Activated T-cell treated with anti-CD3 and anti-CD28 coated beads, Interleukin-2, amount 50 U/mL, for 4 hours (primary cell): ENCODE results near the gene LRRC46. TPM values are rescaled to one million over a fixed set of nuclear protein-coding genes. Genes with fewer than 3 reads are reported as not detected.
A peak's percentile ranks its signal among the peaks of the same experiment; 100 is the strongest.

Experiments
- ATAC-seq, 2 donors: fragments of 200-7000 bp; cut with Tn5 transposase; one replicate each; pipeline ENCODE4 v1.10.0; 2021
- DNase-seq: peaks from one replicate; pipeline ENCODE4 v3.0.0-alpha.2; 2020
- H3K27me3 Mint-ChIP-seq: one replicate; pipeline ENCODE4 v1.8.0; 2021; ENCODE audit warnings: low read depth, mixed read lengths
- H3K36me3 Mint-ChIP-seq: one replicate; pipeline ENCODE4 v1.8.0; 2022; ENCODE audit warnings: mixed read lengths; ENCODE audit not compliant: insufficient read depth
- H3K4me1 Mint-ChIP-seq: one replicate; pipeline ENCODE4 v1.8.0; 2021; ENCODE audit warnings: low read depth, mixed read lengths
- H3K4me3 Mint-ChIP-seq: one replicate; pipeline ENCODE4 v1.8.0; 2021; ENCODE audit warnings: mild to moderate bottlenecking, moderate library complexity, mixed read lengths
- H3K9me3 Mint-ChIP-seq: one replicate; pipeline ENCODE4 v1.8.0; 2021; ENCODE audit warnings: mixed read lengths
- total RNA-seq, 3 donors: library from RNA; stranded (reverse); gene quantifications; one replicate each; pipeline ENCODE4 v1.2.1, GENCODE V29; 2021

The LRRC46 gene
- total RNA-seq, 3 donors from 2014 or later, result 0.27 to 0.63 (median 0.29) TPM

DNA sequence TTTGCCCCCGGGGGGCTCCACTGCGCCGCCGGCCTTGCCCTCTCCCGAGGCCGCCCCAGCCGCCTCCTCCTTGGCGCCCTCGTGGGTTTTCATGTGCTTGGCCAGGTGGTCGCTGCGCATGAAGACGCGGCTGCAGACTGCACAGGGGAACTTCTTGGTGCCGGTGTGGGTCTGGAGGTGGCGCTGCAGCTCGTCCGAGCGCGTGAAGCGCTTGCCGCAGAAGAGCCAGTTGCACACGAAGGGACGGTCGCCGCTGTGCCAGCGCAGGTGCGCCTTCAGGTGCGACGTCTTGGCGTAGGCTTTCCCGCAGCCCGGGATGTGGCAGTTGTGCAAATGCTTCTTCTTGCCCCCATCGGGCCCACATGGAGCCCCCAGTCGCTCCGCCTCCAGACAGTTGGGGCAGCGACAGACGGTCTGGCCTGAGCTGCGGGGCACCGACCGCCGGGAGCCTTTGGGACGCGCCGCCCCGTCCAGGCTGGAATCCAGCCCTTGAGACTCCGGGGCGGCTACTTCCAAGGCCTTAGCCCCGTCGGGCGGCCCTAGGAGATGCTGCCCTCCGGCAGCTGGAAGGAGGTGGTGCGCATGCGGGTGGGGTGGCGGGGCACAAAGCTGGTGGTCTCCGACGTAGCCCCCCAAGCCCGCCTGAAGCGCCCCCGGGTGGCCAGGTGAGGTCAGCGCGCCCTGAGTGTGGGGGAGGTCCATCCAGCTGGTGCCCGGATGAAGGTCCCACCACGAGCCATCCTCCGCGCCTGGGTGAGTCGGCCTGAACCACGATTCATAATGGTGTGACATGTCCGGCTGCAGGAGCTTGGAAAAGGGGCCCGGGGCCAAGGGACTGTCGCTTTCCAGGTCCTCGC, 16.1 kb downstream of the LRRC46 start:
- Mint-ChIP-seq H3K4me1 (peaks cover 24% of the 10 kb centered on the region), H3K4me3 (no peak overlapping the region), H3K9me3 (no peaks in the 10 kb centered on the region), H3K27me3 (peaks cover 67% of the 10 kb centered on the region), H3K36me3 (no peaks in the 10 kb centered on the region)
- ATAC-seq, result peak in 1 of 2 donors; percentile 19
- DNase-seq, result no peak

DNA sequence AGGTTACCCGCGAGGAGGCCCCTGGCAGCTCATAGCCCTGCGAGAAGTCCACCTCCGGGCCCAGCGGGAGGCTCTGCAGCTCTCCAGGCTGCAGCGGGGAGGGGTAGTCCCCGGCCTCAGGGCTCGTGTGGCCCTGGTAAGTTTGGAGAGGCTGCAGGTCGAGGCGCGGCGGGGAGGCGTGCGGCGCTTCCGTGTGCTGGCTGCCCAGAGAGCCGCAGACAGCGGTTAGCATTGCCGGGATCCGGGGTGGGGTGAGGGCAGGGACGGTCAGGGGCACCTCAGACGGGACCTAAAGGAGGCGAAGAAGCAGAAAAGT, 16.7 kb downstream of the LRRC46 start:
- Mint-ChIP-seq H3K4me1 (peaks cover 20% of the 10 kb centered on the region), H3K4me3 (no peak overlapping the region), H3K36me3 (no peaks in the 10 kb centered on the region), H3K9me3 (no peaks in the 10 kb centered on the region), H3K27me3 (peaks cover 73% of the 10 kb centered on the region)
- DNase-seq, result no peak
- no peak for ATAC-seq

DNA sequence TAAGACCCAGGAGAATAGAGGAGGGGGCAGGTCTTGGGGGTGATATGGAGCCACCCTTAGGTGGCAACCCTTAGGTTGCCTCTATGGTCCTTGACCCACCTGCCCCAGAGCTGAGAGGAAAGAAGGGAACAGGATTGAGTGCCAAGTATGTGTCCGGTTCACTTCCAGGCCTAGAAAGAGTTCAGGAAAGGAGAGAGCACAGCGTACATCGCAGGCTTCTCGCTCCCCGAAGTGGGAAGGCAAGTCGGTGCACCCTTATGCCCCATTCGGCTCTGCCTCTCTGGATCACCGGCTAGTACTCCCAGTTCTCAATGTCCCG, 18.9 kb downstream of the LRRC46 start:
- Mint-ChIP-seq H3K36me3 (no peaks in the 10 kb centered on the region), H3K4me1 (peaks cover 20% of the 10 kb centered on the region), H3K9me3 (no peaks in the 10 kb centered on the region), H3K27me3 (peaks cover 85% of the 10 kb centered on the region), H3K4me3 (peak overlapping the region; percentile 51)
- DNase-seq (no peak), ATAC-seq (no peak)

DNA sequence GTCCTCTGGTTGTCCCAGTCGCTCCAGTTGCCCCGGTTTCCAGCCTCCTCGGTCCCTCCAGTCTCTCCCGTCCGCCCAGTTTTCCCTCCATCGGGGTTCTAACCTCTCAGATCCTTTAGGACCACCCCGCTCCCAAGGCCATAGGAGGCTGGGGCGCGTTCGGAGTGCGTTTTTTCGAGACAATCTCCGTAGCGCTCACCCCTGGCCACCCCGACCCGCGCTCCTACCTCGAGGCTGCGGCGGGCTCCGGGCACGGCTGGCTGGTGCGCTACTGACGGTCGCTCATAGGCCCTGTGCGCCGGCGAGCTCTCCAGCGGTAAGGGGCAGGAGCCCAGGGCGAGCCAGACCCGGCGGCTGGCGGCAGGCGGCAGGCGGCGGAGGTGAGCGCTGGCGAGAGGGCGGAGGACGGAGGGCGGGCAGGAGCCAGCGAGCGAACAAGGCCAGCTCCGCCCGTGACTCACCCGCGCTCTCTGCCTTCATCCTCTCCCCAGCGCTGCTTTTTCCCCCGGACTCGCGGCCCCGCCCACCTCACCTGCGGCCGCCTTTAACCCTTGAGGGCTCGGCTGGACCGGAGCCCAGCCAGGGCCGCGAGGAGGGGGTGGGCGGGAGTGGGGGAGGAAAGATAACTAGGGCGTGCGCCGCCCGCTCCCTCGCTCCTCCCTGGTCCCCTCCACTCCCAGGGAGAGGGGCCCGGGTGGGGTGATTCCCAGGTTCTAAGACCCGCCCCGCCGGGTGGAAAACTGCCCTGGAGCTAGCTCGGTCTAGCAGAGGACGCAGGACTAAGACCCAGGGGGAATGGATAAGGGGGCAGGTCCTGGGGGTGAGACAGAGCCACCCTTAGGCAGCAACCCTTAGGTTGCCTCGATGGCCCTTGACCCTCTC, 19.5 kb downstream of the LRRC46 start, which contains the start of gene SP6:
Gene SP6 (minus strand): TSS at position 472 of the 882 bp plus-strand sequence. CDS start 2,734 bp downstream, outside the sequence.
- ATAC-seq (peak; percentile 91), DNase-seq (peak; percentile 69)
- Mint-ChIP-seq H3K27me3 (peaks cover 85% of the 10 kb centered on the region), H3K4me1 (peaks cover 20% of the 10 kb centered on the region), H3K4me3 (peak within 1 kb of the TSS; percentile 51), H3K36me3 (no peaks in the 10 kb centered on the region), H3K9me3 (no peaks in the 10 kb centered on the region)

DNA sequence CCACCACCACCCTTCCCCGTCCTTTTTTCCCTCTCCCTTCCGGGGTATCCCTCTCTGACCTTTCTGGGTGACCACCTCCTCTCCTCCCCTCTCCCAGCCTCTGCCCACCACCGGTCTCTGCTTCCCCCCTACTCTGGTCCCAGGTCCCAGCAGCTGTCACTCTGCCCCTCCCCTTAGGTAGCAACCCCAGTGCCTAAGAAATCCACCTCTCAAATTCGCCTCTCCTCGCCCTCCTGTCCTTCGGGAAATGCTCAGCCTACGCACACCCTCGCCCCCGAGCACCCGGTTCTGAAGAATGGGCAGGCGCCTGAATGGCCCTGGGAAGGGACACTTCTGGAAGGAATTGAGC, 20.3 kb downstream of the LRRC46 start:
- H3K27me3 Mint-ChIP-seq, result peaks cover 77% of the 10 kb centered on the region
- ATAC-seq (no peak), DNase-seq (no peak)
- H3K36me3 Mint-ChIP-seq, result no peaks in the 10 kb centered on the region
- H3K9me3 Mint-ChIP-seq, result no peaks in the 10 kb centered on the region
- H3K4me3 Mint-ChIP-seq, result peak overlapping the region; percentile 11
- peaks cover 20% of the 10 kb centered on the region for H3K4me1 Mint-ChIP-seq

DNA sequence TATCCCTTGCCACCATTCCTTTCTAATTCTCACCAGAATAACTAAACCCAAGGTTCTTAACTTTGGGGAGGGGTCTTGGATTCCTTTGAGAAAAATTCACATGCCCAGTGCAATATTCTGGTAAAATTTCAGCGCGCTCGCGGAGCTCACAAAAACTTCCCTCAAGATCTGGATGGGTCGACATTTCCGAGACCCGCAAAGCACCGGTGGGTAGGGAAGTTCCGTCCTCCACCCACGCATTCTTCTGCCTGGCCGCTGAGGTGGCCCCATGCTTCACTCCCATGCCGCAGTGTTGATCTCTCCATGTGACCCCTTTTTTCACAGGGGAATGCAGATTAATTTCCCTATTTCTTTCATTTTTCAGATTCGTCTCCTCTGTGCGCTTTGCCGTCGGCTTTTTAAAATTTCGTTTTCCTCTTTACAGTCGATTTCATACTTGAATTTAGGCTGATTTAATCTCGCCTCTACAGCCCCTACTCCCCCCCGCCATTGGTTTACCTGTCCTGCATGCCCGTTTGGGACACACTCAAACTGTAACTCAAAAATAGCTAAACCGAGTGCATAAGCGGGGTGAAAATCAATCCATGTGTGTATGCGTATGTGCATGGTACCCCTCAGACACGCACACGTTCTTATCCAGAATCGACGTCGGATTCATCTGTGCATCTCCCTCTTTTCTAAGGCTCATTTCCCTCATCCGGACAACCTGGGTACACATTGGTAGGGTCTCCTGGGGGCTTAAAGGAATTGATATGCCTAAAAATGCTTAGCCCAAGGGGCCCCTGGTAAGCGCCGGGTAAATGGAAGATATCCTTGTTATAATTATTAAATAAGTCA, 20.9 kb downstream of the LRRC46 start:
- peak overlapping the region; percentile 11 for H3K4me3 Mint-ChIP-seq
- no peak for DNase-seq
- peaks cover 71% of the 10 kb centered on the region for H3K27me3 Mint-ChIP-seq
- peaks cover 16% of the 10 kb centered on the region for H3K4me1 Mint-ChIP-seq
- H3K36me3 Mint-ChIP-seq, result no peaks in the 10 kb centered on the region
- no peak for ATAC-seq
- H3K9me3 Mint-ChIP-seq, result no peaks in the 10 kb centered on the region

DNA sequence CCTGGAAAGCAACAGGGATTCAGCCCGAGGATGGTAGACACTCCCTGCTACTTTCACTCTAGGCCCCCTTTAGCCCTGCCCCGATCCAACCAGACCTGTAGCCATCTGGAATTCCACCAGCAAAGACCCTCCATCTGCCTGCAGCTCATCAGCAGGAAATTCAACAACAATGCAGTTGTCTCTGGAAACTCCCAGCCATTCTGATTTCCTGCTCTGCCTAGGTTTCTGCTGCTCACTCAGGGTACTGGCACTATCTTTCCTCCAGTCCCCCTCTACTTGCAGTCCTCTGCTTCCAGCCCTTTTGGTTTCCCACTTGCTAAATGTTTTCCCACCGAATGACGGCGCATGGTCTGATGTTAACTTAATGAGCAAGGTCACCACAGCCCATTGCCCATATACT, 22.1 kb downstream of the LRRC46 start:
- Mint-ChIP-seq H3K27me3 (peaks cover 65% of the 10 kb centered on the region), H3K36me3 (no peaks in the 10 kb centered on the region), H3K4me3 (no peak overlapping the region), H3K4me1 (peaks cover 16% of the 10 kb centered on the region), H3K9me3 (no peaks in the 10 kb centered on the region)
- DNase-seq (no peak), ATAC-seq (no peak)

DNA sequence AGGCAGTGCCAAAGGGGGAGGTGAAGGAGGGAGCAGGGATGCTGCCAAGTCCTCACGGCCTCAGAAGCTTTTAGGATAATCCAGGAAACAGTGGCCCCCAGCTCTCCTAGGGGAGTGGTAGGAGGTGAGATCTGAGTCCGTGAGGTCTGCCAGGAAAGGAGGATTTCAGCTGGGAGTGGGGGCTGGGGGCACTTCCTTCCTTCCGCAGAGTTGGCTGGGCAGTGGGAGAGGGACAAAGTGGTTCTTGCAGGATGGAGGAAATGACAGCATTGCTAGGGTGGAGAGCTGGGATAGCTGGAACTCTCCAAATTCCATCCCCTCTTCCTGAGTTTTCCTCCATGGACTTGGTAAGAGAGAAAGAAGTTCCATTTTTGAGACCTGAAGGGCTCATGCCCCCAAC, 24.3 kb downstream of the LRRC46 start:
- no peak for ATAC-seq
- no peaks in the 10 kb centered on the region for H3K36me3 Mint-ChIP-seq
- no peak for DNase-seq
- H3K27me3 Mint-ChIP-seq, result peaks cover 57% of the 10 kb centered on the region
- no peak overlapping the region for H3K4me3 Mint-ChIP-seq
- peaks cover 11% of the 10 kb centered on the region for H3K4me1 Mint-ChIP-seq
- H3K9me3 Mint-ChIP-seq, result no peaks in the 10 kb centered on the region

DNA sequence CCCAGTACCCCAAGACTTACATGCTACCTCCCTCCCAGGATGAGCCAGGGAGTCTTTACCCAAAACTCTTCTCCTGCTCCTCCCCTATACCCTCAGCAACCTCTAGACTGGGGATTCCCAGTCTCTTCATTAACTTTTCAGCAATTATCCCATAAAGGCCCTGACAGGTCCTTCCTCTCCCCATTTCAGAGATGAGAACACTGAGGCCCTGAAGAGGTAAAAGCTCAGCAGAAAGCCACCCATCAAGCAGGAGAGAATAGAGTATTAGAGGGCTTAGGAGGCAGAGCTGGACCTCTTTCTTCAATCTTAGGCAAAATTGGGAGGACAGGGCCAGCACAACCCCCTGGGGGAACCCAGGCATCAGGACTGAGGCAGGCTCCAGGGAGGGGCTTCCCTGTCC, 25.4 kb downstream of the LRRC46 start:
- DNase-seq, result no peak
- H3K4me1 Mint-ChIP-seq, result peaks cover 7% of the 10 kb centered on the region
- no peaks in the 10 kb centered on the region for H3K9me3 Mint-ChIP-seq
- no peak for ATAC-seq
- no peaks in the 10 kb centered on the region for H3K36me3 Mint-ChIP-seq
- peaks cover 54% of the 10 kb centered on the region for H3K27me3 Mint-ChIP-seq
- H3K4me3 Mint-ChIP-seq, result no peak overlapping the region

DNA sequence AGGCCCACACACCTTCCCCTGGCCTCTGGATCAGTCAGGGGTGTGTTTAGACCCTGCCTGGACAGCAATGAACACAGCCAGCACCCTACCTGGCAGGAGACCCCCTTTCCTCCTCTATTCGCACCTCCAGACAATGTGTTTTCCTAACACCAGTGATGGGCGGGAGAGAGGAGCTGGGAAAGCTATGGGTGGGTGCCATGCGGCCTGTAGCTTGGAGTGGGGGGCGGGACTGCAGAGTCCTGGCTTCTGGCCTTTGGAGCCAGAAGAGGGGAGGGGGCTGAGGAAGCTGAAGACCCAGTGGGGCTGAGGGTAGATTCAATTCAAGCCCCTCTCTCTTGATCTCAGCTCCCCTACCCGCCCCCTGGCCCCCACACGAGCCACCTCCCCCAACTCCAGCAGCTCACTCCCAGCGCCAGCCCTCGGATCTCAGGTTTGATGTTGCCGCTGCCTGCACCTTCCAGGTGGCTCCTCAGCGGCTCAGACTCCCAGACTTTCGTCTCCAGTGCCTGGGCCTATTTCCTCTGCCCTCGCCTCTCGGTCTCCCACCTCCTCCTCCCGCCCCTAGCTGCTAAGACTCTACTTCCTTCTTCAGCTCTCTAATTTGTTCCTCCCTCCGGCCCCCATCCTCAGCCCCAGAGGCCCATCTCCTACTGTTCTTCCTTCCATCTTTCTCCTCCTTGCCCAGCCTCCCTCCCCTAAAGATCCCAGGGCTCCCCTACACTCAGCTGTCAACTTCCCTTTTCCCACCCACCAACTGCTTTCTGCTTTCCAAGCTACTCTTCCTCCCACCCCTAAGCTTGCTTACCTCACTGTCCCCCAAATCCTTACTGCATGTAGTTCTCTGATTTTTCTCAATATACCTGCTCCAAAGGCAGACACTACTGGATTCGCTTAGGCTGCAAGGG, 26.3 kb downstream of the LRRC46 start:
- Mint-ChIP-seq H3K36me3 (no peaks in the 10 kb centered on the region), H3K9me3 (no peaks in the 10 kb centered on the region), H3K4me3 (no peak overlapping the region), H3K27me3 (peaks cover 45% of the 10 kb centered on the region), H3K4me1 (no peaks in the 10 kb centered on the region)
- DNase-seq (no peak), ATAC-seq (no peak)

DNA sequence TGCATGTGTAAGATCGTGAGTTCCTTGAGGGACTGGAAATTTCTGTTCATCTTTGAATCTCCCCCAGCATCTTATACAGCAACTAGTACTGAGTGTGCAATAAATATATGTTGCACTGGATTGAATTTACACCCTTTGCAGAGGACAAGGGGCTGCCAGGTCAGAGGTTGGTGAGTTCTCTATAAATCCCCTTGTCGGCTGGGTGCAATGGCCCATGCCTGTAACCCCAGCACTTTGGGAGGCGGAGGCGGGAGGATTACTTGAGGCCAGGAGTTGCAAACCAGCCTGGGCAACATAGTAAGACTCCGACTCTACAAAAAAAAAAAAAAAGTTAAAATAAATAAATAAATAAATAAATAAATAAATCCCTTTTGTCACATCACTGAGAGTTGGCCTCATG, 28.9 kb downstream of the LRRC46 start:
- ATAC-seq, result no peak
- H3K4me3 Mint-ChIP-seq, result no peak overlapping the region
- H3K9me3 Mint-ChIP-seq, result no peaks in the 10 kb centered on the region
- DNase-seq, result no peak
- no peaks in the 10 kb centered on the region for H3K36me3 Mint-ChIP-seq
- H3K27me3 Mint-ChIP-seq, result peaks cover 19% of the 10 kb centered on the region
- peaks cover 11% of the 10 kb centered on the region for H3K4me1 Mint-ChIP-seq

DNA sequence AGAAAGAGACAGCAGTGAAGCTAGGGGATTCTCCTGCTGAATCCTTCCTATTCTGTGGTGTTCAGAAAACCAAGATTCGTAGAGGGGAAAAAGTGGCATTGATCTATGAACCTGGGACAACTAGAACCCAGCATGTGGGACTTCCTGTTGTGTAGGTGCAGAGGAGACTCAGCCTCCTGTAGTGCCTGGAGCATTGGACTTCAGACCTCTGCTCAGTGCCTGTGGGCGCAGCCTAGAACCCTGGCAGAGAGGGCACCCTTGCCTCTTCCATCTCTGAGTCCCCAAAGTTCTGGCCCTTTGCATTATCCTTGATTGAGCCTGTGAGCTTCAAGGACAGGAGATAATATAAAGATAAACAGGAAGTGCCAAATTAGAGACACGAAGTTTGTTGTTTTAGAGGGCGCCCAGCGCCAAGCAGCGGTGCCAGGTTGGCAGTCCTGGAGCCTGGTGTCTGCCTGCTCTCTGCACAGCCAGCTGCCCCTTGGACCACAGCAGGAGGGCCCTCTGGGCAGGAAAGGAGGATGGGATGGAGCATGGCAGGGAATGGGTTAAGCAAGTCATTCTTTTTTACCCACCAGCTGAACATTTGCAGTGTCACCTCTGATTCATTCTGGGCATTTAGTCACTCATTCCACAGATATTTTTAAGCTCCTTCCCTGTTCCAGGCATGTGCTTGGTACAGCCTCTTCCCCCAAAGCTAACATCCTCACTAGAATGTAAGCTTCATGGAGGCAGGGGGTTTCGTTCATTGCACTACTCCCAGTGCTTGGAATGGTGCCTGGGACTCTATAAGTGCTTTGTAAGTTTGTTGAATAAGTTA, 31.4 kb downstream of the LRRC46 start:
- DNase-seq (no peak), ATAC-seq (no peak)
- Mint-ChIP-seq H3K27me3 (peaks cover 14% of the 10 kb centered on the region), H3K4me3 (no peak overlapping the region), H3K9me3 (no peaks in the 10 kb centered on the region), H3K4me1 (peaks cover 11% of the 10 kb centered on the region), H3K36me3 (no peaks in the 10 kb centered on the region)

DNA sequence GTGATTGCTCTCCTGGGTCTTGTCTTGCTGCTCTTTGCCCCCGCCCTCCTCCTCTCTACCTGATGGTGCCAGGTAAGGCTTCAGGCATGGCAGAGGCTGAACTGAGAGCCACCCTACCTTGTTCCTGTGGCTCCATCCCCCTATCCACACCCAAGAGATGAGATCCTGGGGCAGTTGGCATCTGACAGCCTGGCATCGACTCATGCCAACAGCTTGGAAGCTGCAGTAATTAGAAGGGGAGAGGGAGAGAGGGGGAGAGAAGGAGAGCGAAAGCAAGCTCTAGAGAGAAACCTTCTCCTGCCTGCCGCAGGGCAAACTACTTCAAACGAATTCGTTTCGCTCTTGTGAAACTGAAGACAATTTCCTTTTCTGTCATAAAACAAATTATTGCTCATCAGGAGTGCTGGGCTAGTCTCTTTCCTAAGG, 33.3 kb downstream of the LRRC46 start:
- ATAC-seq (peak; percentile 73 to 86), DNase-seq (no peak)
- Mint-ChIP-seq H3K9me3 (no peaks in the 10 kb centered on the region), H3K36me3 (no peaks in the 10 kb centered on the region), H3K4me3 (no peak overlapping the region), H3K4me1 (peaks cover 11% of the 10 kb centered on the region), H3K27me3 (peaks cover 13% of the 10 kb centered on the region)
